Spinal cord (tissue), 10 donors: Measurements from ENCODE around the gene PALM. TPM values are rescaled to one million over a fixed set of nuclear protein-coding genes. Genes with fewer than 3 reads are reported as not detected.

Experiments used
- DNase-seq, 6 donors: peaks; one replicate each; pipeline versions ENCODE4 v3.0.0 to v3.0.0-alpha.2; 2013 to 2015; ENCODE audit warnings: low spot score in 6 of 6, low read depth in 4 of 6
- H3K27ac ChIP-seq: one replicate; pipeline ENCODE4 v1.5.1; 2013; ENCODE audit warnings: low read depth, low read length, control low read depth
- H3K27me3 ChIP-seq: one replicate; pipeline ENCODE4 v1.6.1; 2013; ENCODE audit warnings: low read length; ENCODE audit not compliant: control insufficient read depth, insufficient read depth
- H3K36me3 ChIP-seq: one replicate; pipeline ENCODE4 v1.6.1; 2013; ENCODE audit warnings: low read length; ENCODE audit not compliant: control insufficient read depth, insufficient read depth
- H3K4me1 ChIP-seq: one replicate; pipeline ENCODE4 v1.6.1; 2013; ENCODE audit warnings: low read length; ENCODE audit not compliant: control insufficient read depth, insufficient read depth
- H3K4me3 ChIP-seq: one replicate; pipeline ENCODE4 v1.5.1; 2013; ENCODE audit warnings: low read depth, low read length, control low read depth
- H3K9me3 ChIP-seq: one replicate; pipeline ENCODE4 v1.6.1; 2013; ENCODE audit warnings: low read length; ENCODE audit not compliant: control insufficient read depth, insufficient read depth
- WGBS: methylation state at CpG from one replicate; pipeline ENCODE4 v1.1.5; 2013; ENCODE audit warnings: missing lambda C conversion rate; ENCODE audit not compliant: insufficient coverage; 5-methylcytosine and 5-hydroxymethylcytosine counted together
- polyA plus RNA-seq, 2 donors: library from polyadenylated mRNA; unstranded; fragments of 120-200 nt; gene quantifications; one replicate each; pipeline ENCODE4 v1.2.1, GENCODE V29; 2013; ENCODE audit not compliant: insufficient read length in 2 of 2
- total RNA-seq, 2 donors: library from RNA; depleted of rRNA in 1 of 2; stranded (reverse); fragments of 120-200 nt in 1 of 2; fragments of >200 nt in 1 of 2; gene quantifications; one replicate each; pipeline versions ENCODE4 v1.2.3 to v1.2.4, GENCODE V29; 2013 to 2014
- donor health status: healthy.

The PALM gene
- total and polyA plus RNA-seq, 4 donors: 48.8 to 260 (median 155) TPM

DNA sequence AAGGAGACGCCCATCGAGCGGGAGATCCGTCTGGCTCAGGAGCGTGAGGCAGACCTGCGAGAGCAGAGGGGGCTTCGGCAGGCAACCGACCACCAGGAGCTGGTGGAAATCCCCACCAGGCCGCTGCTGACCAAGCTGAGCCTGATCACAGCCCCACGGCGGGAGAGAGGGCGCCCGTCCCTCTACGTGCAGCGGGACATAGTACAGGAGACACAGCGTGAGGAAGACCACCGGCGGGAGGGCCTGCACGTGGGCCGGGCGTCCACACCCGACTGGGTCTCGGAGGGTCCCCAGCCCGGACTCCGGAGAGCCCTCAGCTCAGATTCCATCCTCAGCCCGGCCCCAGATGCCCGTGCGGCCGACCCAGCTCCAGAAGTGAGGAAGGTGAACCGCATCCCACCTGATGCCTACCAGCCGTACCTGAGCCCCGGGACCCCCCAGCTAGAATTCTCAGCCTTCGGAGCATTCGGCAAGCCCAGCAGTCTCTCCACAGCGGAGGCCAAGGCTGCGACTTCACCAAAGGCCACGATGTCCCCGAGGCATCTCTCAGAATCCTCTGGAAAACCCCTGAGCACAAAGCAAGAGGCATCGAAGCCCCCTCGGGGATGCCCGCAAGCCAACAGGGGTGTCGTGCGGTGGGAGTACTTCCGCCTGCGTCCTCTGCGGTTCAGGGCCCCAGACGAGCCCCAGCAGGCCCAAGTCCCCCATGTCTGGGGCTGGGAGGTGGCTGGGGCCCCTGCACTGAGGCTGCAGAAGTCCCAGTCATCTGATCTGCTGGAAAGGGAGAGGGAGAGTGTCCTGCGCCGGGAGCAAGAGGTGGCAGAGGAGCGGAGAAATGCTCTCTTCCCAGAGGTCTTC, 49.3 kb downstream of the PALM start:
- Histone ChIP-seq H3K27me3 (no peaks in the 10 kb centered on the region), H3K36me3 (peaks cover 6% of the 10 kb centered on the region), H3K9me3 (peaks cover 6% of the 10 kb centered on the region), H3K4me3 (no peak overlapping the region), H3K4me1 (no peaks in the 10 kb centered on the region), H3K27ac (no peak overlapping the region)
- DNase-seq: no peak
- WGBS: 96% methylated on average over 45 of the region's 50 CpGs

DNA sequence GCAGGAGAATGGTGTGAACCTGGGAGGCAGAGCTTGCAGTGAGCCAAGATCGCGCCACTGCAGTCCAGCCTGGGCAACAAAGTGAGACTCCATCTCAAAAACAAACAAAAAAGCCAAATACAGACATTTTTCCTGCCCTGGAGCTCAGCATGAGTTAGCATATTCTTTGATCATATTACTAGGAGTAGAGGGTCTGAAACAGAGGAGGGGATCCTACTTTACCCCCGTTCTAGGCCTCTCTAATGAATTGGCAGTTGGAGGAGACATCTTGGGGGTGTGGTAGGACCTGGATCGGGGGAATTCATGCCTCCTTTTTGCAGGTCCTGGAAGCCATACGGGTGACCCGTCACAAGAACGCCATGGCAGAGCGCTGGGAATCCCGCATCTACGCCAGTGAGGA, 54.4 kb downstream of the PALM start:
- WGBS: 82% methylated on average over 8 of the region's 10 CpGs
- no peak for DNase-seq
- H3K27ac ChIP-seq: no peak overlapping the region
- H3K9me3 ChIP-seq: peaks cover 6% of the 10 kb centered on the region
- no peak overlapping the region for H3K4me3 ChIP-seq
- no peaks in the 10 kb centered on the region for H3K4me1 ChIP-seq
- no peaks in the 10 kb centered on the region for H3K27me3 ChIP-seq
- H3K36me3 ChIP-seq: no peaks in the 10 kb centered on the region

DNA sequence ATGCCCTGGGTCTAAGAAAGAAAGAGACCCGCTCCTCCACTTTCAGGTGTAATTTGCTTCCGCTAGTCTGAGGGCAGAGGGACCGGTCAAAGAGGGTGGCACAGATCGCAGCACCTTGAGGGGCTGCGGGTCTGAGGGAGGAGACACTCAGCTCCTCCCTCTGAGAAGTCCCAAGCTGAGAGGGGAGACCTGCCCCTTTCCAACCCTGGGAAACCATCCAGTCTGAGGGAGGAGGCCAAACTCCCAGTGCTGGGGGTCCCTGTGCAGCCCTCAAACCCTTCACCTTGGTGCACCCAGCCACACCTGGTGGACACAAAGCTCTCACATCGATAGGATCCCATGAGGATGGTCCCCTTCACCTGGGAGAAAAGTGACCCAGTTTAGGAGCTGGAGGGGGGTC, 55.1 kb downstream of the PALM start:
- Histone ChIP-seq H3K9me3 (peaks cover under 1% of the 10 kb centered on the region), H3K4me3 (no peak overlapping the region), H3K27me3 (no peaks in the 10 kb centered on the region), H3K36me3 (no peaks in the 10 kb centered on the region), H3K4me1 (no peaks in the 10 kb centered on the region), H3K27ac (no peak overlapping the region)
- 88% methylated on average over 5 of the region's 6 CpGs for WGBS
- DNase-seq: no peak

DNA sequence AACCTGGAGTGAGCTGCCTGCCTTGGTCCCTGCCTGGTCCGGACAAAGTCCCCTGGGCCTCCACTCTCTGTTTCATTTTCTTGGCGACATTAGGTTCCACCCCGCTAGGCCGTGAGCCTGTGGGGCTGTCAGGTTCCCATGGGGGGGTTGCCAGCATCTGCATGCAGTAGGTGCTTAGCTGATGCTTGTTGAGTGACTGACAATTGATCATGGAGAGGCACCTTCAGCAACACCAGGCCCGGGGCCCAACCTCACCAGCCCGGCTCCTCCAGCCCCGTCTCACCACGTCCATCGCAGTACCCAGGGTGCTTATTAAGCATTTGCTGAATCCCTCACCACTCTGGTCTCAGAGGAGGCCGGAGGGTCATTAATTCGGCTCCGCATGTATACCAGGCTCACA, 55.6 kb downstream of the PALM start:
- WGBS: 92% methylated on average over 12 of the region's 12 CpGs
- DNase-seq: no peak
- no peaks in the 10 kb centered on the region for H3K9me3 ChIP-seq

DNA sequence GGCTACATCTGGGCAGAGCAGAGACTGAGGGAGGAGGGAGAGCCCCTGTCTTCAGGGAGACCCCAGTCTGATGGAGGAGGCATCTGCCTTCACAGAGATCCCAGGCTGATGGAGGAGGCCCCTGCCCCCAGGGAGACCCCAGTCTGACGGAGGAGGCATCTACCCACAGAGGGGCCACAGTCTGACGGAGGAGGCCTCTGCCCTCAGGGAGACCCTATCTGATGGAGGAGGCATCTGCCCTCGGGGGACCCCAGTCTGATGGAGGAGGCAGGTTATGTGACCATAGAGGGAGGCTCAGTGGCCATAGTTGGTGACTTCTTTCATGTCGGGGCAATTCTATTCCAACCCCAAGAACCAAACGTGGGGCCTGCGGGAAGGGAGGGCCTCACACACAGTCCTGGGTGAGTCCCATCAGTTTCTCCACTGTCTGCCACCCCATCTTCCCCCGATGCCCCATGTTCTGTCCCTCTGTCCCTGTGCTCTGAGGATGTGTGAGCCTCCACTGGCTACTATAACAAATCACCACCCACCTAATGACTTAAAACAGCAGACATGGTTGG, 56.5 kb downstream of the PALM start:
- Histone ChIP-seq H3K9me3 (no peaks in the 10 kb centered on the region), H3K4me3 (no peak overlapping the region), H3K36me3 (no peaks in the 10 kb centered on the region), H3K27me3 (no peaks in the 10 kb centered on the region), H3K4me1 (peaks cover under 1% of the 10 kb centered on the region), H3K27ac (no peak overlapping the region)
- WGBS: 79% methylated on average over 6 of the region's 7 CpGs
- no peak for DNase-seq

More for the DNA sequence above, 55.6 kb downstream of the PALM start:
- H3K4me3 ChIP-seq: no peak overlapping the region
- no peaks in the 10 kb centered on the region for H3K4me1 ChIP-seq
- no peaks in the 10 kb centered on the region for H3K36me3 ChIP-seq
- H3K27ac ChIP-seq: no peak overlapping the region
- H3K27me3 ChIP-seq: no peaks in the 10 kb centered on the region

DNA sequence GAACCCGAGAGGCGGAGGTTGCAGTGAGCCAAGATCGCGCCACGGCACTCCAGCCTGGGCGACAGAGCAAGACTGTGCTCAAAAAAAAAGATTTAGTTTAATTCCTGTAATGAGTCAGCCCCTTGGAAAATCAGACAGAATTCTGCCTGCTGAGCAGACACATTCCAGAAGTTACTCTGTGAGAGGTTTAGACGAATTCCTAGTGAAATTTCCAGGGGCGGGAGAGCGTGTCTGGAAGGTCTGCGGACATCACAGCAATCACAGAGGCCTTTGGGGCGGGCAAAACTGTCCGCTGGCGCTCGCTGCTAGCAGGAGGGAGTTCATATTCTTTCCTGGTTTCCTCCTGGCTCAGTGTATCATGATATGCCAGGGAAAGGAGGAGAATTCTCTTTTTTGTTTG, 59.7 kb downstream of the PALM start:
- H3K27ac ChIP-seq: peak overlapping the region; percentile 52
- no peaks in the 10 kb centered on the region for H3K36me3 ChIP-seq
- DNase-seq: peak in 1 of 6 donors; percentile 64
- WGBS: 66% methylated on average over 9 of the region's 14 CpGs
- no peak overlapping the region for H3K4me3 ChIP-seq
- H3K9me3 ChIP-seq: no peaks in the 10 kb centered on the region
- no peaks in the 10 kb centered on the region for H3K27me3 ChIP-seq
- H3K4me1 ChIP-seq: peaks cover 3% of the 10 kb centered on the region

DNA sequence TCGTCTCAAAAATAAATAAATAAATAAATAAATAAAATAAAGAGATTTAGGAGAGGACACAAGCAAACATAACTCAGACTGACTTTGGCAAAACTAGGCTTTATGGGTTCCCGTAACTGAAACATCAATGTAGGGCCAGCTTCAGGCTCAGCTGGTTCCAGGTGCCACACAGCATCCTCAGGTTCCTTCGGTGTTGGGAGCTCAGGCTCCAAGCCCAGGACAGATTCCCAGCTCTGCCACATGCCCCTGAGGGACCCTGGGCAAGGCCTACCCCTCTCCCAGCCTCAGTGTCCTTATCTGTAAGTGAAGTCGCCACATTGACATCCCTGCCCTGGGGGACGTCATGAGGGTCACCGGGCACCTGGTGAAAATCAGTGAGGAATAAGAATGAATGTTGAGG, 60.9 kb downstream of the PALM start:
- WGBS: 89% methylated on average over 2 of the region's 6 CpGs
- H3K27ac ChIP-seq: no peak overlapping the region
- no peaks in the 10 kb centered on the region for H3K27me3 ChIP-seq

DNA sequence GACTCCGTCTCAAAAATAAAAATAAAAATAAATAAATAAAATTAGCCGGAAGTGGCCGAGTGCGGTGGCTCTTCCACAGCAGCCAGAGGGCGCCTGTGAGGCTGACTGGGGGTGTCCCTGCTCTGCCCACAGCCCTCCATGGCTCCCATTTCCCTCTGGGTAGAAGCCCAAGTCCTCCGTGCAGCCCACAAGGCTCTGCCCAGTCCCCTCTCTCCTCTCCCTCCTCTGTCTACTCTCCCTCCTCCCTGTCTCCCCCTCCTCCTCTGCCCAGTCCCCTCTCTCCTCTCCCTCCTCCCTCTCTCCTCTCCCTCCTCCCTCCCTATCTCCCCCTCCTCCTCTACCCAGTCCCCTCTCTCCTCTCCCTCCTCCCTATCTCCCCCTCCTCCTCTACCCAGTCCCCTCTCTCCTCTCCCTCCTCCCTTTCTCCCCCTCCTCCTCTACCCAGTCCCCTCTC, 62.6 kb downstream of the PALM start:
- no peak for DNase-seq
- Histone ChIP-seq H3K27ac (no peak overlapping the region), H3K36me3 (no peaks in the 10 kb centered on the region), H3K9me3 (no peaks in the 10 kb centered on the region), H3K27me3 (no peaks in the 10 kb centered on the region), H3K4me1 (peaks cover 3% of the 10 kb centered on the region), H3K4me3 (no peak overlapping the region)
- 65% methylated on average over 5 of the region's 6 CpGs for WGBS

More for the DNA sequence above, 60.9 kb downstream of the PALM start:
- Histone ChIP-seq H3K4me3 (no peak overlapping the region), H3K9me3 (no peaks in the 10 kb centered on the region), H3K4me1 (peaks cover 3% of the 10 kb centered on the region), H3K36me3 (no peaks in the 10 kb centered on the region)
- DNase-seq: no peak

DNA sequence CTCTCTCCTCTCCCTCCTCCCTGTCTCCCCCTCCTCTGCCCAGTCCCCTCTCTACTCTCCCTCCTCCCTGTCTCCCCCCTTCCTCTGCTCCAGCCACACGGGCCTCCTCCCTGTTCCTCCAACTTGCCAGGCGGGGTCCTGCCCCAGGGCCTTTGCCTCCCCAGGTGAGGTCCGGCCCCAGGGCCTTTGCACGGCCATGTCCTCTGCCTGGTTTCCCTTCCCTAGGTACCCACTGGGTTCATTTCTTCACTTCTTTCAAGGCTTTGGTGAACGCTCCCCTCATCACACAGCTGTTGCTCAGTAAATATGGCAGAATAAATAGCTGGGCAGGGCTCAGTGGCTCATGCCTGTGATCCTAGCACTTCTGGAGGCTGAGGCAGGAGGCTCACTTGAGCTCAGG, 63.3 kb downstream of the PALM start:
- DNase-seq: no peak
- no peak overlapping the region for H3K4me3 ChIP-seq
- WGBS: 80% methylated on average over 4 of the region's 5 CpGs
- peaks cover 3% of the 10 kb centered on the region for H3K4me1 ChIP-seq
- H3K27ac ChIP-seq: no peak overlapping the region
- no peaks in the 10 kb centered on the region for H3K9me3 ChIP-seq
- H3K36me3 ChIP-seq: no peaks in the 10 kb centered on the region
- no peaks in the 10 kb centered on the region for H3K27me3 ChIP-seq
